Measurements from ENCODE around the gene MST1. TPM values are rescaled to one million over a fixed set of nuclear protein-coding genes. Genes with fewer than 3 reads are reported as not detected.

Gene MST1
- total RNA-seq, 1 experiment from 2014 or later, result 13.8 TPM

DNA sequence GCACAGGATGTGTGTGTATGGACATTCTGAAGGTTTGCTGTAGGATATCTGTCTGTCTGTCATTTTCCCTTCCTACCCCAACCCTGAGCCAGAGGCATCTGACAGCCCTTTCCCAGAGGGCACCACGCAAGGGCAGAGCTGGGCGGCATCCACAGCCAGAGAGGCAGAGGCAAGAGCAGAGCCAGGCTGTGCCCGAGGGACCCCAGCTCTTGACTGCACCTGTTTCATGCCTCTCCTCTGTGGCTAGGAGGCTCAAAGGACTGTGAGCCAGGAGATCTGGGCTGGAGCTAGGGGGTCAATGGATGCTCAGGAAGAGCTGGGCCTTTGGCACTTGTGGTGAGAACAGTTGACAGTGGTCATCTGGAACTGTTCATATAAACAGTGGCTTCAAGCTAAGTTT is 19.9 kb downstream of the MST1 start:
- TF ChIP-seq GRHL2 (CRISPR knock-in tag; IDR thresholded peaks at IDR 0.05; ENCODE audit: insufficient replicate concordance, severe bottlenecking) (no peak), RORB (CRISPR knock-in tag; IDR thresholded peaks at IDR 0.05) (no peak), ZNF671 (CRISPR knock-in tag; IDR thresholded peaks at IDR 0.05) (no peak), NFATC4 (CRISPR knock-in tag; IDR thresholded peaks at IDR 0.05) (no peak), NFE2L1 (CRISPR knock-in tag; IDR thresholded peaks at IDR 0.05) (no peak), HMGA2 (CRISPR knock-in tag; IDR thresholded peaks at IDR 0.05) (no peak)
- TF ChIP-seq, protein P1, sequence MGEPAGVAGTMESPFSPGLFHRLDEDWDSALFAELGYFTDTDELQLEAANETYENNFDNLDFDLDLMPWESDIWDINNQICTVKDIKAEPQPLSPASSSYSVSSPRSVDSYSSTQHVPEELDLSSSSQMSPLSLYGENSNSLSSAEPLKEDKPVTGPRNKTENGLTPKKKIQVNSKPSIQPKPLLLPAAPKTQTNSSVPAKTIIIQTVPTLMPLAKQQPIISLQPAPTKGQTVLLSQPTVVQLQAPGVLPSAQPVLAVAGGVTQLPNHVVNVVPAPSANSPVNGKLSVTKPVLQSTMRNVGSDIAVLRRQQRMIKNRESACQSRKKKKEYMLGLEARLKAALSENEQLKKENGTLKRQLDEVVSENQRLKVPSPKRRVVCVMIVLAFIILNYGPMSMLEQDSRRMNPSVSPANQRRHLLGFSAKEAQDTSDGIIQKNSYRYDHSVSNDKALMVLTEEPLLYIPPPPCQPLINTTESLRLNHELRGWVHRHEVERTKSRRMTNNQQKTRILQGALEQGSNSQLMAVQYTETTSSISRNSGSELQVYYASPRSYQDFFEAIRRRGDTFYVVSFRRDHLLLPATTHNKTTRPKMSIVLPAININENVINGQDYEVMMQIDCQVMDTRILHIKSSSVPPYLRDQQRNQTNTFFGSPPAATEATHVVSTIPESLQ (CRISPR knock-in tag; IDR thresholded peaks at IDR 0.05), result no peak
- TF ChIP-seq, protein P2, sequence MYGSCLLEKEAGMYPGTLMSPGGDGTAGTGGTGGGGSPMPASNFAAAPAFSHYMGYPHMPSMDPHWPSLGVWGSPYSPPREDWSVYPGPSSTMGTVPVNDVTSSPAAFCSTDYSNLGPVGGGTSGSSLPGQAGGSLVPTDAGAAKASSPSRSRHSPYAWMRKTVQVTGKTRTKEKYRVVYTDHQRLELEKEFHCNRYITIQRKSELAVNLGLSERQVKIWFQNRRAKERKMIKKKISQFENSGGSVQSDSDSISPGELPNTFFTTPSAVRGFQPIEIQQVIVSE (CRISPR knock-in tag; IDR thresholded peaks at IDR 0.05; ENCODE audit: borderline replicate concordance), result no peak
- no peak overlapping the region for H3K27ac Mint-ChIP-seq
- no peaks in the 10 kb centered on the region for H3K9me3 Mint-ChIP-seq
- no peaks in the 10 kb centered on the region for H3K27me3 Mint-ChIP-seq (ENCODE audit: low read depth)
- H3K4me3 Mint-ChIP-seq, result no peak overlapping the region
- POLR2A ChIA-PET, result interaction anchor here (1.7 kb wide), 1 partner anchor 129 kb away, joined by 5 read pairs; no protein-coding TSS in a partner anchor
- DNase-seq (ENCODE audit: low spot score), result no peak
- peaks cover 30% of the 10 kb centered on the region for H3K4me1 Mint-ChIP-seq
- ATAC-seq, result no peak
- no peaks in the 10 kb centered on the region for H3K36me3 Mint-ChIP-seq
- CTCF ChIA-PET, result interaction anchor here (1.3 to 5.4 kb wide), 2 partner anchors 32 to 129 kb away, joined by 4 to 304 read pairs; no protein-coding TSS in a partner anchor

DNA sequence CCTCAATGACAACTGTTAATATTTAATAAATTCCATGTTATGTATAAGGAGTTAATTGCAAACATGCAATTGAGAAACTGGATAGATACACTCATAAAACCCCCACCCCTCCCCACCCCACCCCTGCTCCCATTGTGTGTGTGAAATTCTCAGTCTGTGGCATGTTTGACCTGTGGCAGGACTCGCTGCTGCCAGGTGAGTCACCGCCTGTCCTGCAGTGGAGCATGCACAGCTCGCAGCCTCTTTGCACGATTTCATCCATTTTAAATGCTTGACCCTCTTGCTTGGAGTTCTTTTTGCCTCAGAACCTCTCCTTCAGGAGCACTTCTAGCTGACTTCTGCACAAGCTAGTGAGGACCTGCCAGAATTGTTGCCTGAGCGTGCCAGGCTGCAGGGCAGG is 20.4 kb downstream of the MST1 start:
- POLR2A ChIA-PET, result interaction anchor here (1.7 kb wide), 1 partner anchor 129 kb away, joined by 5 read pairs; no protein-coding TSS in a partner anchor
- ATAC-seq (no peak), DNase-seq (ENCODE audit: low spot score) (no peak)
- CTCF ChIA-PET, result interaction anchor here (1.3 to 5.4 kb wide), 2 partner anchors 32 to 129 kb away, joined by 4 to 304 read pairs; no protein-coding TSS in a partner anchor
- no peak overlapping the region for H3K4me3 Mint-ChIP-seq
- H3K27ac Mint-ChIP-seq, result no peak overlapping the region
- peaks cover 30% of the 10 kb centered on the region for H3K4me1 Mint-ChIP-seq
- H3K36me3 Mint-ChIP-seq, result no peaks in the 10 kb centered on the region
- TF ChIP-seq, protein P3, sequence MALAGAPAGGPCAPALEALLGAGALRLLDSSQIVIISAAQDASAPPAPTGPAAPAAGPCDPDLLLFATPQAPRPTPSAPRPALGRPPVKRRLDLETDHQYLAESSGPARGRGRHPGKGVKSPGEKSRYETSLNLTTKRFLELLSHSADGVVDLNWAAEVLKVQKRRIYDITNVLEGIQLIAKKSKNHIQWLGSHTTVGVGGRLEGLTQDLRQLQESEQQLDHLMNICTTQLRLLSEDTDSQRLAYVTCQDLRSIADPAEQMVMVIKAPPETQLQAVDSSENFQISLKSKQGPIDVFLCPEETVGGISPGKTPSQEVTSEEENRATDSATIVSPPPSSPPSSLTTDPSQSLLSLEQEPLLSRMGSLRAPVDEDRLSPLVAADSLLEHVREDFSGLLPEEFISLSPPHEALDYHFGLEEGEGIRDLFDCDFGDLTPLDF (CRISPR knock-in tag; IDR thresholded peaks at IDR 0.05), result no peak
- no peak for TF ChIP-seq NR2C2 (CRISPR knock-in tag; IDR thresholded peaks at IDR 0.05)
- H3K9me3 Mint-ChIP-seq, result no peaks in the 10 kb centered on the region
- no peaks in the 10 kb centered on the region for H3K27me3 Mint-ChIP-seq (ENCODE audit: low read depth)

DNA sequence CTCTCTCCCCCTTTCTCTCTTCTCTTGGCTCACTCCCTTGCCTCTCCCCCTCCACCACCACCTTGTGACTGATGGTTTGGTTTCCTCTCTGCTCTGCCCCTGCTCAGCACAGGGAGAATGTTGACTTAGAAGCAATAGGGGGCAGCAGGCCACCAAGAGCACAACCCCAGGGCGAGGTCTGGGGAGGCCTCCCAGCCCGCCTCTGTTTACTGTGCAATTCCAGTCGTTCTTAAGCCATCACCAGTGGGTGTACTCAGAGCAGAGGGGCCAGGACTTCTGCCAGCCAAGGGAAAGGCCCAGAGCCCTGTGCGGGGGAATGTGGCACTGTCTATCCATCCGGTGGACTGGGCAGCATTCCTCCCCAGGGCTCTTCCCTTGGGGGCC is 20.9 kb downstream of the MST1 start:
- ChIA-PET CTCF (interaction anchor here (1.3 to 5.8 kb wide), 3 partner anchors 33 to 129 kb away, joined by 4 to 304 read pairs (median 69); no protein-coding TSS in a partner anchor), POLR2A (interaction anchor here (1.7 kb wide), 1 partner anchor 128 kb away, joined by 5 read pairs; no protein-coding TSS in a partner anchor)
- H3K27me3 Mint-ChIP-seq (ENCODE audit: low read depth), result no peaks in the 10 kb centered on the region
- ATAC-seq (no peak), DNase-seq (ENCODE audit: low spot score) (no peak)
- peak overlapping the region; percentile 21; the same call in 1 of the 2 replicates for H3K27ac Mint-ChIP-seq
- no peaks in the 10 kb centered on the region for H3K36me3 Mint-ChIP-seq
- peaks cover 30% of the 10 kb centered on the region for H3K4me1 Mint-ChIP-seq
- H3K4me3 Mint-ChIP-seq, result no peak overlapping the region
- TF ChIP-seq, protein P4, sequence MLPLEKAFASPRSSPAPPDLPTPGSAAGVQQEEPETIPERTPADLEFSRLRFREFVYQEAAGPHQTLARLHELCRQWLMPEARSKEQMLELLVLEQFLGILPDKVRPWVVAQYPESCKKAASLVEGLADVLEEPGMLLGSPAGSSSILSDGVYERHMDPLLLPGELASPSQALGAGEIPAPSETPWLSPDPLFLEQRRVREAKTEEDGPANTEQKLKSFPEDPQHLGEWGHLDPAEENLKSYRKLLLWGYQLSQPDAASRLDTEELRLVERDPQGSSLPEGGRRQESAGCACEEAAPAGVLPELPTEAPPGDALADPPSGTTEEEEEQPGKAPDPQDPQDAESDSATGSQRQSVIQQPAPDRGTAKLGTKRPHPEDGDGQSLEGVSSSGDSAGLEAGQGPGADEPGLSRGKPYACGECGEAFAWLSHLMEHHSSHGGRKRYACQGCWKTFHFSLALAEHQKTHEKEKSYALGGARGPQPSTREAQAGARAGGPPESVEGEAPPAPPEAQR (CRISPR knock-in tag; IDR thresholded peaks at IDR 0.05), result no peak
- TF ChIP-seq, protein P5, sequence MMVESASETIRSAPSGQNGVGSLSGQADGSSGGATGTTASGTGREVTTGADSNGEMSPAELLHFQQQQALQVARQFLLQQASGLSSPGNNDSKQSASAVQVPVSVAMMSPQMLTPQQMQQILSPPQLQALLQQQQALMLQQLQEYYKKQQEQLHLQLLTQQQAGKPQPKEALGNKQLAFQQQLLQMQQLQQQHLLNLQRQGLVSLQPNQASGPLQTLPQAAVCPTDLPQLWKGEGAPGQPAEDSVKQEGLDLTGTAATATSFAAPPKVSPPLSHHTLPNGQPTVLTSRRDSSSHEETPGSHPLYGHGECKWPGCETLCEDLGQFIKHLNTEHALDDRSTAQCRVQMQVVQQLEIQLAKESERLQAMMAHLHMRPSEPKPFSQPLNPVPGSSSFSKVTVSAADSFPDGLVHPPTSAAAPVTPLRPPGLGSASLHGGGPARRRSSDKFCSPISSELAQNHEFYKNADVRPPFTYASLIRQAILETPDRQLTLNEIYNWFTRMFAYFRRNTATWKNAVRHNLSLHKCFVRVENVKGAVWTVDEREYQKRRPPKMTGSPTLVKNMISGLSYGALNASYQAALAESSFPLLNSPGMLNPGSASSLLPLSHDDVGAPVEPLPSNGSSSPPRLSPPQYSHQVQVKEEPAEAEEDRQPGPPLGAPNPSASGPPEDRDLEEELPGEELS (CRISPR knock-in tag; IDR thresholded peaks at IDR 0.05), result no peak
- no peak for TF ChIP-seq GTF2I (CRISPR knock-in tag; conservative IDR thresholded peaks at IDR 0.05)
- TF ChIP-seq, protein P6, sequence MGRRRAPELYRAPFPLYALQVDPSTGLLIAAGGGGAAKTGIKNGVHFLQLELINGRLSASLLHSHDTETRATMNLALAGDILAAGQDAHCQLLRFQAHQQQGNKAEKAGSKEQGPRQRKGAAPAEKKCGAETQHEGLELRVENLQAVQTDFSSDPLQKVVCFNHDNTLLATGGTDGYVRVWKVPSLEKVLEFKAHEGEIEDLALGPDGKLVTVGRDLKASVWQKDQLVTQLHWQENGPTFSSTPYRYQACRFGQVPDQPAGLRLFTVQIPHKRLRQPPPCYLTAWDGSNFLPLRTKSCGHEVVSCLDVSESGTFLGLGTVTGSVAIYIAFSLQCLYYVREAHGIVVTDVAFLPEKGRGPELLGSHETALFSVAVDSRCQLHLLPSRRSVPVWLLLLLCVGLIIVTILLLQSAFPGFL (CRISPR knock-in tag; IDR thresholded peaks at IDR 0.05; ENCODE audit: borderline replicate concordance), result no peak
- TF ChIP-seq GABPB1 (CRISPR knock-in tag; IDR thresholded peaks at IDR 0.05), result peak; percentile 62; the same call in 1 of the 2 replicates
- no peaks in the 10 kb centered on the region for H3K9me3 Mint-ChIP-seq

Data from WTC11 (cell line).